Activated CD4-positive, CD25-positive, alpha-beta regulatory T cell (primary cell): ENCODE data around the gene PIGM.

Experiments
- DNase-seq, 4 experiments: peaks; one replicate each; lab custom pipeline; 2025; lab: John Stamatoyannopoulos, UW

Gene PIGM

DNA sequence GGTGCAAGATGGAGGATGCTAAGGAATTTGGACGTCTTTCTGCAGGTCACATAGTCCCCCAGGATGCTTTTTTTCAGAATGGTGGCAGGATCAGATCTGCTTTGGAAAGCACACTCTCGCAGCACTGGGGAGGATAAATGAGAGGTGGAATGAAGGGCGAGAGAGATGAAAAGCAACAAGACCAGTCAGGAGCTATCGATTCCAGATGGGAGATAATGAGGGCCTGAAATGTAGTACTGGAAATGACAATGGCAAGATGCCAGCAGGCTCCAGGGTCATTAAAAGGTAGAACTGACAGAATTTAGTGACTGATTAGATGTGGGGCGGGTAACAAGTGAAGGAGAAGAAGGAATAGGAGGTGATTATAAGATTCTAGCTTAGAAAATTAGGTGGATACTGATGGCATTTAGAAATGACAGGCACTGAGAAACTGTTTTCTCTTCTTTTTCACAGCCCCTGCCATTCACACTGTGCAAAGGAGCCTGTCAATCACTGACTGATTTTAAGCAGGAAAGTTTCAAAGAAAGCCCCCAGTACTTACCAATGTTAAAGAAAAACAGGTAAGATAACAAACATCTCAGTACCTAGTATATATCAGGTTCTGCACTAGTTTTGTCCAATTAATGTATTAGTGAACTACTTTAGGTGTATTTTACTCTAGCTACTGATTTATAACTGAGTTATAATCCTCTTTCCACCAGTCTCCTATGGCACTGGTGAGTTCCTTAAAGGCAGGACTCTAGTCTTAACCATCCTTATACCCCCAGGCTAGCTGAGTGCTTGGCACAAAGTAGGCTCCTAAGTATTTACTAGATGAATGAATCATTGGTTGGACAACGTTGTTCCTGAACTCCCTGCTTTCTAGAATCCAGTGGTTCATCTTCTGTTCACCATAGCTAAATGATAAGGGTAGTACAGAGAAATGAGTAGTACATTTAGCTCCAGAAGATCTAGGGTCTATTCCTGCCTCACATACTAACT is 9.2 kb downstream of the PIGM start:
- DNase-seq, result no peak

DNA sequence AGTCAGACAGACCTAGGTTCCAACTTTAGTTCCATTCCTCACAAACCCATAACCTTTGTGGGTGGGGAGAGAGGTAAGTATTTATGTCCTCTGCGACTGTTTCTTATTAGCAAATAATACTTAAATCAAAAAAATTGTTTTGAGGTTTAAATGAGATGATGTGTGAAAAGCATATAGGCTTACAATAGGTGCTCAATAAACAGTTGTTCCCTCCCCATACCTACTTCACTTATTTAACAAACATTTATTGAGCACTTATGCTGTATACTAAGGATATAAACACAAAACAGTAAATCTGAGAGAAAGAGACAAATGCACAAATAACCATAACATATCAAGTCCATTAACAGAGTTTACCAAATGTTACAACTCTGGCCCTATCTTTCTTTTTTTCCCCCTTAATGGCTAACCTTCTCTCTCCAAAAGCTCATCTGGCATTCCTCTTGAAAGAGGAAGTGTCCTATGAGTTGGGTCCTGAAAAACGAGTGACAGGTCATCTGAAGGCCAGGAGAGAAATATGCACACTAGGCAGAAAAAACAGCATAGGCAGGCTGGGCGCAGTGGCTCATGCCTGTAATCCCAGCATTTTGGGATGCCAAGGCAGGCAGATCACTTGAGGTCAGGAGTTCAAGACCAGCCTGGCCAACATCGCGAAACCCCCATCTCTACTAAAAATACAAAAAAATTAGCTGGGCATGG is 10.3 kb downstream of the PIGM start:
- DNase-seq, result no peak

- DNase-seq, result no peak
Observed at GRCh38 chr1:160020196-160020595, 11.6 kb downstream of the PIGM start.

DNA sequence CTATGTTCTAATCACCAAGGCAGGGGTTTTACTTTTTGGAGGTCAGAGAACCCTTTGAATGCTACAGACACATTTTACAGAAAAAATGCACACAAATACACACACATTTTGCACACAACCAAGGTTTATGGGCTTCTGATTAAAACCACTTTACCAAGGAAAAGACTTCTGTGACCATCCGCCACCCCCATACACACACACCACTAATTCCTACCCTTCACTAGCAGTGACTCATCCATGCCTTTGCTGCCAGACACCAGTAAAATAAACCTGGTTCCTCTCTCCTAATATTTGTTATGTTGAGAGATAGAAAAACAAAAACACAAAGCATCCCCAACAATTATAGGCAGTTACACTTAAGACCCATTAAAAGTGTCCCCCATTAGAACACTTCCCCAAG is 12.9 kb downstream of the PIGM start:
- no peak for DNase-seq

- no peak for DNase-seq
Observed at GRCh38 chr1:160018347-160018746, 13.4 kb downstream of the PIGM start.

DNA sequence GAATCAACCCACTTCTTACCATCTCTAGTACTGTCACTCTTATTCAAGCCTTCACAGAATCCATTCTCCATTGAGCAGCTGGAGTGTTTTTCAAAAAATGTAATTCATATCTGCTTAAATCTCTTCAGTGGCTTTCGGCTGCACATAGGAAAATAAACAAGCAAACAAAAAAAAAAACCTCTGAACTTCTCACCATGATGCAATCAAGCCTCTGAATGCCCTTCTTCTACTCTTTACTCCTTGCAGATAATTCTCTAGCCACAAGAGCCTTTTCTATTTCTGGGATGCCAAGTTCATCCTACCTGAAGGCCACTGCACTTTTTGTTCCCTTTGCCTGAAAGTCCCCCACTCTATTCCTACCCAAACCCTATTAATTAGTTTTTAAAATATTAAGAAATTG is 14.2 kb downstream of the PIGM start:
- DNase-seq, result no peak

GRCh38 chr1:160011781-160012180 is 20.0 kb downstream of the PIGM start:
- no peak for DNase-seq

DNA sequence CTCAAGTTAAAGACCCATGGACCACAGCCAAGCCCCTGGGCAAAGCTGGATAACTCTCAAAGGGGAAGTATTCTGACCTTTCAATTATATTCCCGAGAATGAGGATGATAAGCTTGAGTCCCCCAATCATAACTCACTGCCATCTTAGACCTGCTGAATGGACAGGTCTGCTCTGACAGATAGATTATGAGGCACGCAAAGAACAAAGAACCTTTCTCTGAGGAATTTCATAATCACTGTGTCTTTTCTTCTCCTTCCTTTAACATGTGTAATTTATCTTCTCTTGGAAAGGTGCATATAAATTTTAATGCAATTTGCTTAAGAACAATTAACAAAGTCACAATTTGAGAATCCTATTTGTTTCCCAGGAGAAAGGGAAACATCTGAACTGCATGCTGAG is 22.0 kb downstream of the PIGM start:
- DNase-seq, result no peak

DNA sequence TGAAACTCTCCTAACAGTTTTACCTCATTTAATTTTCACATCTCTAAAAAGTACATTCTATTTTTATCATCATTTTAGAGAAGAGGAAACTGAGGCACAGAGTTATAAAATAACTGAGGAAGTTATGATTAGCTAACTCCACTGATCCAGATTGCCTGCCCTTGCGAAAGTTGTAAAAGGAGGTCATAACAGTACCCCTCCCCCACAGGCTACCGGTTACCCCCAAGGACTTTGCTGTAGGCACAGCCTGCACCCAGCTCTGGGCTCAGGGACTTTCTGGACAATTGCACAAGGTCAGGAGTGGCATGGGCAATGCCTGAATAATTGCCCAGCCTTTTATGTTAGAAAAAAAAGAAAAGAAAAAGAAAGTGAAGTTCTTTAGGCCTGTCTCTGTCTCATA is 22.7 kb downstream of the PIGM start:
- no peak for DNase-seq

DNA sequence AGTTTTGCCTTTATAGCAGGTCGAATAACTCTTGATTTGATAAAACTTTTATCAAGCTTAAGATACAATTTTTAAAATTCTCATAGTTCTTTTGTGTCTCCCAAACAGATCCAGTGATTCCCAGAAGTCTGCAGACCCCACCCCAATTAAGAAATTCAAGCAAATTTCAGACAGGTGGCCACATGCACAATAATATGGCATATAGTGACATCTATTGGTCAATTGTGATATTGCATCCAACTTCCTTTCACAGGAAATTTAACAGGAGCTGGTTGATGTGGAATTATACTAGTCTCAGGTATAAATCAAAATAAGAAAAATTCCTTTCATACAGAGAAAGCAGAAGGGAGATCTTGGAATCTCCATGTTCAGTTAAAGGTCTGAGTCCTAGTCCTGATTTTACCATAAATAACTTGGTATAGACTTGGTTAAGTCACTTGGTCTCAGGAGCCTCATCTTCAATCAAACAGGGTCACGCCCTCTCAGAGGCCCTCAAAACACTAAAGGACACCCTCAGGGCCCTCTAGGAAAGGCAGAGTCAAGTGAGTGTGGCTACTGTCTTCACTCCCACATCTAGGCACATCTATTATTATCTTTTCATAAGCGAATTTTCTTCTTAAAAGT is 24.1 kb downstream of the PIGM start:
- no peak for DNase-seq

DNA sequence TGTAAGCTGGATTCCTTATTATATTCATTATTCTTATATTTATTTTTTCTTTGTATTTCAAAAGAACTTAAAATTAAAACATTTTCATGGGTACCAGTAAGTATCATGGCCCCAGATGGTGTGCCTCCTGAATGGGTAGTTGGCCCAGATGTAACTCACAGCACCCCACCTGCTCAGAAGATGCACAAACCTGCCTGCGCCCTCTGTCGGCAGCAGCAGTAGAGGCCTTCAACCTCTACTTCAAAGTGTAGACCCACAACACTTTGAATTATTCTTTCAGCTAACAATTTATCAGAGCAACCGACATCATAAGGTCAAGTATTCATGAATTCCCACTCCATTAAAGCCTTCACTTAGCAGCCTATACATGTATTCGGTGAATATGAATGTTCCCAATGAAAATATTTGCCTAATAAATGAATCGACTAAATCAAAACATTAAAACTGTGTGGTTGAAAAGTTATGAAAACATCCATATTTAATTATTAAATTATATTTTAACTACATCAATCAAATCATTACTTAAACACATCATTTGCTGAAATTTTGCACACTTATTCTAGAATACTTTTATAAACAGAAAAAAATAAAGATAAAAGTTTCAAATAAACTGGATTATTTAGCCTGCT is 25.4 kb downstream of the PIGM start:
- DNase-seq, result peak in 3 of 4 experiments; percentile 43 to 58 (median 48)

DNA sequence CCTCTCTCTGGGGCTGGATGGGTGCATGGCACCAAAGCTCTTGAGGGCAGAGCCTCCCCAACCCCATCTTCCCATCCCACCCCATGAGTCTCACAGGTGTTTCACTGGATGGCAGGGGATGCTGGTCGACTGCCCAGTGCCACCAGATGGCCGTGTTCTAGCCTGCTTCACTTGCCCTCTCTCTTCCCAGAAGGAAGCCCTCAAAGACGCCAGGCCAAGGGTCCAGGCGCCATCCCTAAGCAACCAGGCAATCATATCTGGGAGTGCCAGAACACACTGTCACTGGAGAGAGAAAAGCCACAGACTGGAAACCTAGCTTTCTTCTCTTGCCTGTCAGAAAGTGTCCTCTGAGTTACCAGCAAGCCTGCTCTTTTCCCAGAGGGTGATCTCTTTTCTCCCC is 26.7 kb downstream of the PIGM start:
- DNase-seq, result no peak

GRCh38 chr1:160004425-160004824 is 27.4 kb downstream of the PIGM start:
- no peak for DNase-seq

GRCh38 chr1:160004001-160004400 is 27.8 kb downstream of the PIGM start:
- DNase-seq, result no peak

- no peak for DNase-seq
Observed at GRCh38 chr1:160001440-160001839, 30.4 kb downstream of the PIGM start.

- DNase-seq, result no peak
Observed at GRCh38 chr1:159999204-159999603, 32.6 kb downstream of the PIGM start.

- no peak for DNase-seq
Observed at GRCh38 chr1:159996653-159997052, 35.1 kb downstream of the PIGM start.

- no peak for DNase-seq
Observed at GRCh38 chr1:159994896-159995295, 36.9 kb downstream of the PIGM start.

DNA sequence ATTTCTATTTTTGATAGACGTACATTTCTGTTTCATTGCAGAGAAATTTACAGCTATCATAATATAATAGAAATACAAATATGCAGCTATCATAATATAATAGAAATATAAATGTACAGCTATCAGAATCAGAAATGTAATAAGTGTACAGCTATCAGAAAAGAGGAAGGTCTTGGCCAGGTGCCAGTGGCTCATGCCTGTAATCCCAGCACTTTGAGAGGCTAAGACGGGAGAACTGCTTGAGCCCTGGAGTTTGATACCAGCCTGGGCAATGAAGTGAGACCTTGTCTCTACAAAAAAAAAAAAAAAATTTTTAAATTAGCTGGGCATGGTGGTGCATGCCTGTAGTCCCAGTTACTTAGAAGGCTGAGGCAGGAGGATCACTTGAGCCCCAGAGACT is 37.9 kb downstream of the PIGM start:
- DNase-seq, result no peak

DNA sequence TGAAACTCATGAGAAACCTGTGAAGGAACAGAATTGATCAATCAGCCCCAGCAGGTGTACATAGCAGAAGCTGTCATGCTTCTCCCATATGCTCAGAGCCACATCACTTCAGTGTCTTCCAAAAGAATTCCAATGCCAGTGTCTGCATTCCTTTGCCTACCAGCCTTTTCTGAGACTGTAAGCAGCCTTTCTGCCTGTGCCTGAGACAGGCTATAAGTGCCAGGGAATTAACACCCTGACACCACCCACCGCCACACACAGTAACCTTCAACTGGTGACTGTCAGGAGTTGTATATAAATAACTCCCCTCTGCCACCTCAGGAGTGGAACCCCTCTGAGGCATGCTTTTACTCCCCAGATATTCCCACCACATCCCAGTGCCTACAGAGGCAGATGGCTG is 39.6 kb downstream of the PIGM start:
- DNase-seq, result no peak

DNA sequence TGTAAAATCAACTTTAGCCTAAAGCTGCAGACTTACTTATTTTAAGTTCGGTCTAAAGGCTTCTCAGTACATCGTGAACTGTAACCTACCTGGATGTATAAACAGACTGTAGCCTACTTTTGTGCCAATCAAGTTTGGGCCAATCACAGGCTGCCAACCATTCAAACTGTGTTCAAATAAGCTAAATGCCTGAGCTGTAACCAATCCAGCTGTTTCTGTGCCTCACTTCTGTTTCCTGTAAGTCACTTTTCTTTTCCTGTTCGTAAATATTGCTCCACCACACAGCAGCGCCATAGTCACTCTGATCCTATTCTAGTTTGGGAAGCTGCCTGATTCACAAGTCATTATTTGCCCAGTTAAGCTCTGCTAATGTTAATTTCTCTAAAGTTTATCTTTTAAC is 40.3 kb downstream of the PIGM start:
- no peak for DNase-seq

DNA sequence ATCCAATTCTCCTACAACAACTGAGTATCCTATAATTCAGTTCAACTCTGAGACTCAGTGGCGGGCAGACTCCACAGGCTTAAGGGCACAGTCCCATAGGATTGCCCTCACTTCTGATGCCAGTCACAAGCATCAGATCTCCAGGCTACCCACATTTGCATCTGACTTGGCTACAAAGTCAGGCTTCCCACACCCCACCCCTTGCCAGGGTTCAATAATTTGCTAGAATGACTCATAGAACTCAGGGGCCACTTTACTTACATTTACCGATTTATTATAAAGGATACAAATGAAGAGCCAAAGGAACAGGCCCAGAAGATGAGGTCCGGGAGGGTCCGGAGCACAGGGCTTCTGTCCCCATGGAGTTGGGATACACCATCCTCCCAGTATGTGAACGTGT is 41.8 kb downstream of the PIGM start:
- no peak for DNase-seq
